Ovary (tissue), 9 donors: Measurements from ENCODE around the gene KRT10. TPM values are rescaled to one million over a fixed set of nuclear protein-coding genes. Genes with fewer than 3 reads are reported as not detected.

Source experiments
- DNase-seq, 5 donors: peaks; one replicate each; pipeline ENCODE4 v3.0.0-alpha.2; 2019 to 2020
- H3K27ac ChIP-seq, 2 donors: fragments of 200-600 bp; one replicate each; pipeline versions ENCODE4 v1.5.1 to v1.8.0; 2019 to 2022
- H3K27me3 ChIP-seq: fragments of 200-600 bp; one replicate; pipeline ENCODE4 v1.8.0; 2022
- H3K36me3 ChIP-seq: fragments of 200-600 bp; sonication (generic); one replicate; pipeline ENCODE4 v1.5.1; 2019
- H3K4me1 ChIP-seq: one replicate; pipeline ENCODE4 v1.8.1; 2013; ENCODE audit warnings: mild to moderate bottlenecking, moderate library complexity; ENCODE audit not compliant: insufficient read depth
- H3K4me3 ChIP-seq: fragments of 200-600 bp; sonication (generic); one replicate; pipeline ENCODE4 v1.5.1; 2017
- H3K9me3 ChIP-seq, 2 donors: fragments of 200-600 bp in 1 of 2; sonication (generic) in 1 of 2; one replicate each; pipeline versions ENCODE4 v1.5.1 to v1.8.1; 2013 to 2019; ENCODE audit warnings: mild to moderate bottlenecking in 1 of 2, moderate library complexity in 1 of 2
- CTCF ChIP-seq, 3 donors: fragments of 450-650 bp in 2 of 3; fragments of 200-600 bp in 1 of 3; IDR thresholded peaks; one replicate each; pipeline versions ENCODE4 v1.5.1 to v1.8.0; 2016 to 2022; ENCODE audit warnings: antibody characterized with exemption in 3 of 3, mild to moderate bottlenecking in 1 of 3
- EP300 ChIP-seq: sonication (generic); formaldehyde crosslinking; IDR thresholded peaks from one replicate; pipeline ENCODE4 v1.6.1; 2017; ENCODE audit warnings: antibody characterized with exemption
- POLR2A ChIP-seq: fragments of 450-650 bp; IDR thresholded peaks from one replicate; pipeline ENCODE4 v1.6.1; 2017; ENCODE audit warnings: antibody characterized with exemption, mild to moderate bottlenecking, moderate library complexity
- WGBS, 3 donors: extraction: QIAGEN DNeasy Blood & Tissue Kit in 1 of 3; methylation state at CpG; one replicate each; pipeline versions ENCODE4 v1.1.5 to v1.1.7; 2013 to 2017; 5-methylcytosine and 5-hydroxymethylcytosine counted together
- intact Hi-C, 4 donors: fragments of 100-400 bp; cut with DNase I; formaldehyde crosslinking; loops; one replicate each; pipeline versions ENCODE4 v1.11.0 to v1.15.1; 2022 to 2023
- polyA plus RNA-seq, 2 donors: library from polyadenylated mRNA; stranded (reverse); fragments of 200-250 nt in 1 of 2; fragments of 350-450 nt in 1 of 2; fragmentation: Illumina TruSeq in 1 of 2; extraction: RNeasy Lipid Tissue Mini Kit (QIAGEN cat#74804) in 1 of 2; gene quantifications; one replicate each; pipeline ENCODE4 v1.2.3, GENCODE V29; 2013 to 2014
- total RNA-seq, 7 donors: library from RNA; depleted of rRNA in 2 of 7; stranded (reverse); fragments of >200 nt in 2 of 7; fragmentation: NEBNext Ultra II Directional in 3 of 7; extraction: Animal tissue kit (Norgen Biotek cat#: 25700) in 3 of 7; gene quantifications; one replicate each; pipeline versions ENCODE4 v1.1.0 to v1.2.4, GENCODE V29; 2016 to 2023
- donor health status: DM: no; HTN: no; CAD: no; lungs with moderate emphysema.
- donor health status: DM: no; HTN: no; CAD: no.
- donor health status: Bipolar disorder and iron deficiency.
- donor health status: DM: yes; HTN: yes; CAD: no.
- donor health status: DM: no; HTN: no; CAD: no.
- donor health status: DM: yes; HTN: yes; CAD: no.

KRT10 gene
- total and polyA plus RNA-seq, 9 donors: 10.4 to 57.3 (median 35.2) TPM

DNA sequence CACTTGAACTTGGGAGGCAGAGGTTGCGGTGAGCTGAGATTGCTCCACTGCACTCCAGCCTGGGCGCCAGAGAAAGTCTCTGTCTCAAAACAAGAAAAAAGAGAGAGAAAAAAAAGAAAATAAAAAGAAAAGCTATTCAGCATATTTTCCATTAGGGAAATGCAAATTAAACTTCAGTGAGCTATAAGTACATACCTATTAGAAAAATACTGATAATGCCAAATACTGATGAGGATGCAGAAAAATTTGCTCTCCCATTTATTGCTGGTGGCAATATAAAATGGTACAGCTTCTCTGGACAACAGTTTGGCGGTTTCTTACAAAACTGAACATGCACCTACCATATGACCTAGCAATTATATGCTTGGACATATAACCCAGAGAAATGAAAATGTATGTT lies 9.8 kb downstream of the KRT10 start:
- WGBS, 3 donors: 76 to 79% (median 79%) methylated on average over 3 of the region's 3 CpGs
- intact Hi-C loops: no loop called here

DNA sequence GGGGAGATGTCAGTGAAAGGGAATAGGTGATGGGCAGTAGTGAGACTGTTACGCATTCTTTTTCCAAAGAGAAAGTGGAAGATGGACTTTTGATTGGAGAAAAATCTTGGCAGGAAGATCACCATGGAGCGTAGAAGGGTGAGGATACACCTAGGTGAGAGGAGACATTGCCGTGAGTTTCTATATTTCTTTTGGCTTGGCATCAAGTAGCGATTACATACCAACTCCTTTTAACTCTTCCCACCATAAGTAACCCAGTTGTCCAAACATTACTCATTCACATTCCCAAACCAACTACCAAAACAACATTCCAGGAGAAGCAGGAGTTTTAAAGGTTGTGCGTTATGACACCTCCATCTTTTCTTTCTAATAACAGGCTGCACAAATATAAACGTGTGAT lies 11.9 kb downstream of the KRT10 start:
- H3K9me3 ChIP-seq: no peaks in the 10 kb centered on the region
- no peaks in the 10 kb centered on the region for H3K27me3 ChIP-seq
- intact Hi-C loops: no loop called here
- no peaks in the 10 kb centered on the region for H3K4me1 ChIP-seq
- no peak overlapping the region for H3K27ac ChIP-seq
- H3K36me3 ChIP-seq: no peaks in the 10 kb centered on the region
- DNase-seq: no peak
- 49 to 61% (median 52%) methylated on average over 6 of the region's 6 CpGs for WGBS, 3 donors
- no peak overlapping the region for H3K4me3 ChIP-seq
- TF ChIP-seq CTCF (IDR thresholded peaks at IDR 0.05): no peak
- TF ChIP-seq EP300: no peak
- no peak for TF ChIP-seq POLR2A

More for the DNA sequence above, 9.8 kb downstream of the KRT10 start:
- H3K27me3 ChIP-seq: no peaks in the 10 kb centered on the region
- no peak overlapping the region for H3K4me3 ChIP-seq
- H3K27ac ChIP-seq: no peak overlapping the region
- no peaks in the 10 kb centered on the region for H3K4me1 ChIP-seq
- no peaks in the 10 kb centered on the region for H3K9me3 ChIP-seq
- no peak for DNase-seq
- no peaks in the 10 kb centered on the region for H3K36me3 ChIP-seq
- TF ChIP-seq POLR2A: no peak
- no peak for TF ChIP-seq CTCF (IDR thresholded peaks at IDR 0.05)
- TF ChIP-seq EP300: no peak

DNA sequence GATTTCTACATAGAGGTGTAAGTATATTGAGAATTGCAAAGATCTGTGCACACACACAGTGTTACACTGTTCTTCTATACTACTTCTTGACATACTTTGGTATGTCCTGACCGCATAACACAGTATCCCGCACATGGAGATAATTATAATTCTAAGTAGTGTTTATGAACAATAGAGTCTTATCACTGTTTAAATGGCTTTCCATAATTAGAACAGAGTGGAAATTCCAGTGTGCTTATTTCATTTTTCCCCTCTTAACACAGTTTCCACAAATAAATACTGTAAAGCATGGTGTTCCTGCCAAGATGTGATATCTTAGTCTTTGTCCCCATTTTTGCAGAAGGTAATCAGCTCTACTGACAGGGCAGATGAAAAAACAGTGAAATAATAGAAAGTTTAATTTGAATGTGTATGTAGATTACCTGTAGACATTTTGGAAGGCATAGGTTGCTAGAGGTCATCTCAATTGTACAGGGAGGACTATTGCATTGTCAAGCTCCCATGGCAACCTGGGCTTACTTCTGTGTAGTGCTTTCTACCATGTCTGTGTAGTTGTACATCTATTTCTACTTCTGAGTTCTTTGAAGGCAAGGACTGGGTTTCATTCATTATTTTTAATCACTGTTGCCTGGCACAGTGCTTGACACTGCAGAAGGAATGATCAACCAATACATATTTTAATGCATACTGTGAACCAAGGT lies 12.5 kb downstream of the KRT10 start:
- Histone ChIP-seq H3K36me3 (no peaks in the 10 kb centered on the region), H3K27me3 (no peaks in the 10 kb centered on the region), H3K27ac (no peak overlapping the region), H3K4me1 (no peaks in the 10 kb centered on the region), H3K9me3 (no peaks in the 10 kb centered on the region), H3K4me3 (no peak overlapping the region)
- intact Hi-C loops: loop anchor here in 3 of 4 donors (10.0 kb wide), 1 partner anchor 855 kb away; no protein-coding TSS in a partner anchor
- WGBS, 3 donors: 23 to 37% (median 24%) methylated on average over 2 of the region's 2 CpGs
- DNase-seq: no peak
- no peak for TF ChIP-seq POLR2A
- no peak for TF ChIP-seq CTCF (IDR thresholded peaks at IDR 0.05)
- TF ChIP-seq EP300: no peak

GRCh38 chr17:40806131-40806530 lies 16.3 kb downstream of the KRT10 start:
- DNase-seq: no peak
- Histone ChIP-seq H3K4me3 (no peak overlapping the region), H3K9me3 (no peaks in the 10 kb centered on the region), H3K27me3 (no peaks in the 10 kb centered on the region), H3K36me3 (no peaks in the 10 kb centered on the region), H3K4me1 (no peaks in the 10 kb centered on the region), H3K27ac (no peak overlapping the region)
- no peak for TF ChIP-seq EP300
- no peak for TF ChIP-seq CTCF (IDR thresholded peaks at IDR 0.05)
- no peak for TF ChIP-seq POLR2A
- WGBS, 3 donors: 57 to 68% (median 61%) methylated on average over 3 of the region's 3 CpGs
- intact Hi-C loops: loop anchor here in 3 of 4 donors (10.0 kb wide), 1 partner anchor 859 kb away; no protein-coding TSS in a partner anchor
